Measurements from ENCODE around the gene PXDN.

- TF ChIP-seq POLR2A (IDR thresholded peaks at IDR 0.05; ENCODE audit: low read length) = no peak
- no peak for TF ChIP-seq GATA1 (IDR thresholded peaks at IDR 0.05; ENCODE audit: low read depth, low read length)
Observed at GRCh38 chr2:1659951-1660565, 84.3 kb downstream of the PXDN start.
